ENCODE measurements around the gene UVRAG.

- TF ChIP-seq POLR2AphosphoS5 (IDR thresholded peaks at IDR 0.05; ENCODE audit: low read depth, low read length): no peak
- no peak for TF ChIP-seq POLR2A (IDR thresholded peaks at IDR 0.05; ENCODE audit: low read depth, low read length)
- no peak for TF ChIP-seq TAF1 (IDR thresholded peaks at IDR 0.05; ENCODE audit: low read depth, low read length)
- TF ChIP-seq PAX5 (IDR thresholded peaks at IDR 0.05; ENCODE audit: insufficient read depth, low read length, severe bottlenecking): no peak
- TF ChIP-seq SPI1 (IDR thresholded peaks at IDR 0.05; ENCODE audit: low read depth, low read length): no peak
- TF ChIP-seq POU2F2 (IDR thresholded peaks at IDR 0.05; ENCODE audit: low read depth, low read length): no peak
Measured at GRCh38 chr11:75840522-75840921, 25.5 kb downstream of the UVRAG start.

All from GM12891 (cell line).